Stomach (tissue), 4 donors: ENCODE data around the gene THSD4.

Experiments used
- CTCF ChIP-seq, 7 experiments: fragments of 450-650 bp in 4 of 7; fragments of 200-600 bp in 3 of 7; sonication (generic) in 3 of 7; IDR thresholded peaks; one replicate each; pipeline ENCODE4 v1.5.1; 2016 to 2019; ENCODE audit warnings: antibody characterized with exemption in 7 of 7, control low read depth in 2 of 7, mild to moderate bottlenecking in 1 of 7
- EP300 ChIP-seq: sonication (generic); formaldehyde crosslinking; IDR thresholded peaks from one replicate; pipeline ENCODE4 v1.6.1; 2017; ENCODE audit warnings: antibody characterized with exemption
- POLR2A ChIP-seq, 4 donors: fragments of 450-650 bp; IDR thresholded peaks; one replicate each; pipeline ENCODE4 v1.6.1; 2016; ENCODE audit warnings: antibody characterized with exemption in 4 of 4, control low read depth in 2 of 4, mild to moderate bottlenecking in 1 of 4, moderate library complexity in 1 of 4

GRCh38 chr15:71088155-71088554 lies 27.1 kb upstream of the THSD4 start:
- no peak for TF ChIP-seq CTCF (IDR thresholded peaks at IDR 0.05)
- no peak for TF ChIP-seq POLR2A (IDR thresholded peaks at IDR 0.05)
- TF ChIP-seq EP300, result no peak
